ENCODE data around the gene CHKA.

Gene CHKA

GRCh38 chr11:68067991-68068390 is 53.2 kb downstream of the CHKA start:
- DNase-seq = no peak

DNA sequence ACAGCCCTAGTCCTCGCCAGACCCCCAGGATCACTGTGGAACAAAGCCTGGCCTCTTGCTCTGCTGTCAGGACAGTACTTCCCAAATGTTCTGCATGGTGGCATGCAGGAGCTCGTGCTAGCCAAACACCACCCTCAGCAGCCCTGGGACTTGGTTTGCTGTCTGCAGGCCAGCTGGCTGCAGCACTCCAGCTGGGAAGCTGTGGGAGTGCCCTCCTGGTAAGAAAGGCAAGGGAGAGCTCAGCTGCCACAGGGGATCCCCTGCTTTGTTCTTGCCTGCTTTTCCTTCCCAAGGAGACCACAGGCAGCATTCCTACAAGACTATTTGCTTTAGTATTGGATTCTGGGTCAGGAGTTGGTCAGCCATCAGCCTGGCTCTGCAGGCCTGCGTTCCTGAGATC is 54.4 kb downstream of the CHKA start:
- no peak for DNase-seq

DNA sequence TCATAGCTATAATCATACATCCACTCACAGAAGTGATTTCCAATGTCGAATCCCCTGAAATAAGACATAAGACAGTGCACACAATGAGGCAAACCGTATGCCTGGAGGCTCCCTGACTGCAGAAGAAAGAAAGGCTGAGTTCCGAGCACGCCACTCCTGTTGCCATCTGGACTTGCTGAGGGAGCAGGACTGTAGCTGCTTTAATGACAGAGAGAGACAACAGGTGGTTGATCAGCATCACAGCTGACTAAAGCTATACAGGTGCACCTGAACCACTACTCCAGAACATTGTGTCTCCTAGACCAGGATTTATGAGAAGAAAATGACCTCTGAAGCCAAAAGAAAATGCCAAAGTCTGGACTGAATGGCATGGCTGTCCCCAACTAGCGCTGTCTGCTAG is 55.3 kb downstream of the CHKA start:
- DNase-seq = no peak

- DNase-seq = no peak
Observed at GRCh38 chr11:68064926-68065325, 56.3 kb downstream of the CHKA start.

DNA sequence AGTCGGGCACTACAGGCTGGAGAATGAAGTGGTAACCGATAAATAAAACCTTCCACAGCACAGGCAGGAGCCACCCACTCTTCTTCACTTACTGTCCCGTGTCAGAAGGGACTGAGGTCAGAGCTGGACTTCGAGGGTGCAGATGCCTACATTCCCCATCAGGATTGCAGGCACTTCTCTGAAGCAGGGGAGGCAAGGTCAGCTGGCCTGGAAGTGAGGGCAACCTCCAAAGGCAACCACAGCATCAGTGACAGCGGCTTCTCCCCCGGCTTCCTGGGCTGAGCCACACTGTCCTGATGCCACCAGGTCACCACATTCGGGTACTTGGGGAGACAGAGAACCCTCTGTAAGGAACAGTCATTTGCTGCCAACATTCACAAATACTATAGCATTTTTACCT is 59.7 kb downstream of the CHKA start:
- no peak for DNase-seq

- DNase-seq = no peak
Observed at GRCh38 chr11:68057807-68058206, 63.4 kb downstream of the CHKA start.

- no peak for DNase-seq
Observed at GRCh38 chr11:68056317-68057285, 64.6 kb downstream of the CHKA start.

GRCh38 chr11:68053981-68054812 is 67.0 kb downstream of the CHKA start:
- no peak for DNase-seq

DNA sequence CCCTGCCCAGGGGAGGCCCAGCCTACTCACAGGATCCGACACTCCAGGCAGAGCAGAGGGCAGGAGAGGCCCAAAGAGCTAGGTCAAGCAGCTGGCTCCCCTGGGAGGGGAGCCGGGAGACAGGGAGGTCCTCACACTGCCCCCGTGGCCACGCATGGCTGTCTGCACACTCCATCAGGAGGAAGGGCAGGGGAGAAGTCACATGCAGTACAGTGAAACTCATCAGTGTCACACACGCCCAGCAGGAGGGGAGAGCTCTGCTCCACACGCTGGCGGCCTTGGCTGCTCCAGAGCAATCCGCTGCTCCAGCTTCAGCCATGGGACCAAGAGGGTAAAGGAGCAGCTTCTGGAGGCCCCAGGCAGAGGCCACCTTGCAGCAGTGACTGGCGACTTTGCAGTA is 68.1 kb downstream of the CHKA start:
- no peak for DNase-seq

DNA sequence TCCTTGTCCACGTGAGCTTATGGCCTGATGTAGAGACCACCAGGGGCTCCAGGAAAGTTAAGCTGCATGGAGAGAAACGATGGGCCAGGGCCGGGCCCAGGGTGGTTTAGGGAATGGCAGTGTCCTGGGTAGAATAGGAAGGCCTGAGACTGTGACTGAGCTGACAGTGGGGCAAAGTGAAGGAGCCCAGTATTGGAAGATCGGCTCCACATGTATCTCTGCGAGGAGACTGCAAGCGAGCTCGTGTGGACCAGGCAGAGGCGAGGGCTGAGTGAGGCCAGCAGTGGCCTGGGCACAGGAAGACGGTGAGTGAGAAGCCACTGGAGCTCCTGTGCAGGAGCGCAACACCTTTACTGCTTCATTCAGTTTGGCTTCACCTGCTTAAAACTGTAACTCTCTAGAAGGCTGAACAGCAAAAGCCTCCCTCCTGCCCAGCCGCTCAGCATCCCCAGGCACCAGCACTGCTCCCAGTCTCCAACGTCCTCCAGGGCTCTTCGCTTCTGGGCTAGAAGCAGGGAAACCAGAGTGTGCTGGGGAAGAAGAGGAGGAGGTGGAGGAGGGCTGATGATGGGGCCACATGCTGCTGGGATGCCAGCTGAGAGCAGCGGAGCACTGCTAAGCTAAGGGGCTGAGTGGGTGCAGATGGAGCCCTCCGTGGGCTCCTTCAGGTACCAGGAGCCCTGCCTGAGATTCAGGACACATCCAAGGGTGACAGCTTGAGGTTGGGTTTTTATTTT is 68.9 kb downstream of the CHKA start:
- DNase-seq = no peak

DNA sequence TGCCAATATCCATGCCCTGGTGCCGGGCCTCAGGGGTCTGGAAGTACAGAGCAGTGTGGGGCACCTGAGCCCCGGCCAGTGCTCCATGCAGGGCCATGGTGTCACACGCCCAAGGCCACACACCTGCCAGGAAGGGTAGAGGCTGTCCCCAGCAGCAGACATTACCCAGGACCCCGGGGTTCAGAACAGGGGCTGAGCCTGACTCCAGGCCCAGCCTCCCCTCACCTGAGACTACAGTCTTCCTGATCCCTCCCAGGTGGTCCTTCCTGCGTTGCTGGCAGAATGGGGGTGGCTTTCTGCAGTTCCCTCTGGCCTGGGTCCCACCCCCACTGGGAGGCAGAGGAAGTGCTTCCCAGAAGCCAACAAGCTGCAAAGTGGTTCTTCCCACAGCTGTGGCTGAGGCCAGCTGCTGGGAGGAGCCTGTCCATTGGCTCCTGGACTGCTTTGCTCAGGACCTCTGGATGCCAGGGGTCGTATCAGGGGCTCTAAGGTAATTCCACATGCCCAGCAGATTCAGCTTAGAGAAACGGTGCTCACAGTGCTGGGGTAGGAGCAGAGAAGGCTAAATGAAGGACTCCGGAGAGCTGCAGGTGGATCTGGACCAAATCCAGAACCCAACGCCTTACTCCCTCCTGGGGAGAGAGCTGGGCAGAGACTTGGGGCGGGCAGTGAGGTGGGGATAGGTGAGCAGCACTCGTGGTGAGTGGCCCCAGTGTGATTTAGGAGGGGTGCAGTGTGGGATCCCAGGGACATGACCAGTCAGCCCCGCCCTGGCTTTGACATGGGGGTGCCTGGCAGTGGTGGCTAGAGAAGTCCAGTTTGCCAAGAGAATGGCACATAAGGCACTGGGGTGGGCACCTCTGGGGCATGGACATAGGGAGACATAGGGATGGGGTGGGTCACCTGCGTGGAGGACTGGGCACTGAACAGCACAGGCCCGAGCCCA is 69.7 kb downstream of the CHKA start:
- DNase-seq = no peak

DNA sequence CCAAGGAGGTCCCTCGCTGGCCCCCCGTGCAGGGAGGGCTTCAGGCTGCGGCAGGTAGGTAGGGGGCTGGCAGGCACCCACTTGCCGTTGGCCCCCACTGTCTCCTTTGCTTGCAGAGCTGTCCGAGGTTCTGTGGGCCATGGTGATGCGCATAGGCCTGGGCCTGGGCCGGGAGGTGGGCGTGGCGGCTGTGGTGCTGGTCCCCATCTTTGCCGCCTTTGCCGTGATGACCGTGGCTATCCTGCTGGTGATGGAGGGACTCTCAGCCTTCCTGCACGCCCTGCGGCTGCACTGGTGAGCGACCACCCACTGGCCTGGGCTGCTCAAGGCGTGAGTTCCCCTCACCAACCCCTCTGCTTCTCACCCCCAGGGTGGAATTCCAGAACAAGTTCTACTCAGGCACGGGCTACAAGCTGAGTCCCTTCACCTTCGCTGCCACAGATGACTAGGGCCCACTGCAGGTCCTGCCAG is 70.8 kb downstream of the CHKA start:
- no peak for DNase-seq

DNA sequence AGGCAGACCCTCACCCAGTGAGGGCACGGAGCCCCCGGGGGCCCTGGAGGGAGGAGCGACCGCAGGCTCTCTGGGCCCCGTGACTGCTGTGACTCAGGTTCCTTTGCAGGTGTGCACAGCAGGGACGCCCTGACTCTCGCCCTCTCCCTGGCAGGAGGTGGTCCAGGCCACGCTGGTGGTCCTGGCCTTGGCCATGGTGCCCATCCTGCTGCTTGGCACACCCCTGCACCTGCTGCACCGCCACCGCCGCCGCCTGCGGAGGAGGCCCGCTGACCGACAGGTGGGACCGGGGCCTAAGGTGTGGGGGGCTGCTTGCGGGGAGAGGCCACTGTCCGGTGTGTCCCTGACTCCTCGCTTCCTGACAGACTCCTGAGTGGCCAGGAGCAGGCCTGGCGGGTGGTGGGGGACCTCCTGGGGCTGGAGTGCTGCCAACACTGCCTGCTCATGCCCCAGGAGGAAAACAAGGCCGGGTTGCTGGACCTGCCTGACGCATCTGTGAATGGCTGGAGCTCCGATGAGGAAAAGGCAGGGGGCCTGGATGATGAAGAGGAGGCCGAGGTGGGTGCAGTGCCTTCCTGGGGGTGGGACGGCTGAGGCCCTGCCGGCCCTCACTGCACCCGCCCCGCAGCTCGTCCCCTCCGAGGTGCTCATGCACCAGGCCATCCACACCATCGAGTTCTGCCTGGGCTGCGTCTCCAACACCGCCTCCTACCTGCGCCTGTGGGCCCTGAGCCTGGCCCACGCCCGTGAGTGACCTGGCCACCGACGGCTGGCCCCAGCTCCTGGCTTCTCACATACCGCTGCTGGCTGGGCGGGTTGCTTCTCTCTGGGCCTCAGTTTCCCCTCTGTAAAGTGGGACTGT is 71.4 kb downstream of the CHKA start:
- DNase-seq = no peak

DNA sequence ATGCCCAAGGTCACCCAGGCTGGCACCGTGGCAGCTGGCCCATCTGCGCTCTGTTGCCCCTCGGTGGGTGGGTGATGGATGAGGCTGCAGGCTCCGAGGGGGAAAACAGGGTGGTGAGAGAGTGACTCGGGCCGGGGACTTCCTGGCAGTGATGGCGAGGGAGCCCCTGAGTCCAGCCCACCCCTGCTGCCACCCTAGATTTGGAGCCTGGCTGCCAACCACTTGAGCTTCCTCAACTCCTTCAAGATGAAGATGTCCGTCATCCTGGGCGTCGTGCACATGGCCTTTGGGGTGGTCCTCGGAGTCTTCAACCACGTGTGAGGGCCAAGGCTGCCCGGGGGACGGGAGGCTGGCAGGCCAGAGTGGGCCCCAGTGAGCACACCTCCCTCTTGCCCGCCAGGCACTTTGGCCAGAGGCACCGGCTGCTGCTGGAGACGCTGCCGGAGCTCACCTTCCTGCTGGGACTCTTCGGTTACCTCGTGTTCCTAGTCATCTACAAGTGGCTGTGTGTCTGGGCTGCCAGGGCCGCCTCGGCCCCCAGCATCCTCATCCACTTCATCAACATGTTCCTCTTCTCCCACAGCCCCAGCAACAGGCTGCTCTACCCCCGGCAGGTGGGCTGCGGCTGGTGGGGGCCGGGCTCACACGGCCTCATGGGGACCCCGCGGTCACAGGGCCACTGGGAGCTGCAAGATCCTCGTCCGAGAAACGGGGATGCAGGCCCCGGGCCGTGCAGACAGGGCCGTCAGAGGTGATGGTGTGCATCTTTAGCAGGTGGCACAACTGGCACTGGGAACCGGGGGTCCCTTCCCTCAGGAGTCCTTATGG is 72.3 kb downstream of the CHKA start:
- DNase-seq = no peak

GRCh38 chr11:68047437-68048290 is 73.5 kb downstream of the CHKA start:
- no peak for DNase-seq

GRCh38 chr11:68044898-68045351 is 76.3 kb downstream of the CHKA start:
- no peak for DNase-seq

GRCh38 chr11:68044145-68044813 is 76.9 kb downstream of the CHKA start:
- DNase-seq = no peak

Measured in stimulated activated CD4-positive, alpha-beta T cell treated with anti-CD3 and anti-CD28 coated beads, Interleukin-4, amount 100 ng/mL, for 1 hour (primary cell).